IMR-90 (cell line): ENCODE results near the gene GKN1.
"Not testable (repeated sequence)": the region's sequence is repeated elsewhere in the genome, so short reads cannot be mapped to it uniquely, and the experiment has no call there.

Experiments
- CTCF ChIP-seq: conservative IDR thresholded peaks from 2 replicates; pipeline ENCODE4 v1.5.1; 2012; ENCODE audit warnings: mild to moderate bottlenecking, low read depth, low read length, improper control_type of control experiment
- FOS ChIP-seq: fragments of 150-350 bp; IDR thresholded peaks from 2 replicates; pipeline ENCODE4 v1.6.1; 2016; ENCODE audit warnings: low read depth, low read length
- MXI1 ChIP-seq: IDR thresholded peaks from 2 replicates; pipeline ENCODE4 v1.6.1; 2012; ENCODE audit warnings: low read depth, mild to moderate bottlenecking, low read length, moderate library complexity, borderline replicate concordance
- POLR2A ChIP-seq: IDR thresholded peaks from 2 replicates; pipeline ENCODE4 v1.6.1; 2012; ENCODE audit warnings: mild to moderate bottlenecking, low read depth, low read length
- RAD21 ChIP-seq: IDR thresholded peaks from 2 replicates; pipeline ENCODE4 v1.6.1; 2012; ENCODE audit warnings: low read length, improper control_type of control experiment
- SMC3 ChIP-seq: fragments of 150-350 bp; IDR thresholded peaks from 2 replicates; pipeline ENCODE4 v1.6.1; 2016; ENCODE audit warnings: low read depth, mild to moderate bottlenecking, antibody characterized with exemption, low read length, moderate library complexity
- TF ChIP-seq, protein P1 (sequence below): fragments of 150-350 bp; IDR thresholded peaks from 2 replicates; pipeline ENCODE4 v1.6.1; 2017; ENCODE audit warnings: mild to moderate bottlenecking, antibody characterized with exemption, low read length, low read depth

DNA sequence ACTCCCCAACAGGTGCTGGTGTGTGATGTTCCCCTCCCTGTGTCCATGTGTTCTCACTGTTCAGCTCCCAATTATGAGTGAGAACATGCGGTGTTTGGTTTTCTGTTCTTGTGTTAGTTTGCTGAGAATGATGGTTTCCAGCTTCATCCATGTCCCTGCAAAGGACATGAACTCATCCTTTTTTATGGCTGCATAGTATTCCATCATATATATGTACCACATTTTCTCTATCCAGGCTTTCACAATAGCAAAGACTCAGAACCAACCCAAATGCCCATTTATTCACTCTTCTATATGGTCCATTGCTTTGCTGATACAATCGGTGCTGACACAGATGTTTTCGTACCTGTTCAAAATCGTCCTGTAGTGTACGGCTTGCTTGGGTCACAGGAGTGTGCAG is 19.0 kb upstream of the GKN1 start:
- TF ChIP-seq POLR2A, CTCF, RAD21, FOS, MXI1, SMC3: not testable (repeated sequence)
- TF ChIP-seq, protein P1, sequence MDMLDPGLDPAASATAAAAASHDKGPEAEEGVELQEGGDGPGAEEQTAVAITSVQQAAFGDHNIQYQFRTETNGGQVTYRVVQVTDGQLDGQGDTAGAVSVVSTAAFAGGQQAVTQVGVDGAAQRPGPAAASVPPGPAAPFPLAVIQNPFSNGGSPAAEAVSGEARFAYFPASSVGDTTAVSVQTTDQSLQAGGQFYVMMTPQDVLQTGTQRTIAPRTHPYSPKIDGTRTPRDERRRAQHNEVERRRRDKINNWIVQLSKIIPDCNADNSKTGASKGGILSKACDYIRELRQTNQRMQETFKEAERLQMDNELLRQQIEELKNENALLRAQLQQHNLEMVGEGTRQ: not testable (repeated sequence)
